Measurements from ENCODE around the gene CEP85L.

GRCh38 chr6:118505656-118506055 lies 145.7 kb downstream of the CEP85L start:
- no peak for TF ChIP-seq CTCF (IDR thresholded peaks at IDR 0.05)
- TF ChIP-seq POLR2A (IDR thresholded peaks at IDR 0.05): no peak
